Neuronal stem cell (in vitro differentiated cells): ENCODE results near the gene PRRC2B.

Experiments used
- DNase-seq: peaks from one replicate; pipeline ENCODE4 v3.0.0-alpha.2; 2013; ENCODE audit warnings: low spot score
- H2AFZ ChIP-seq: one replicate; pipeline ENCODE4 v1.6.1; 2013; ENCODE audit warnings: mild to moderate bottlenecking, low read length, inconsistent platforms
- H2AK5ac ChIP-seq: 2 replicates; pipeline ENCODE4 v1.6.1; 2013; ENCODE audit warnings: low read depth, mild to moderate bottlenecking, inconsistent platforms, low read length, moderate library complexity, mixed read lengths
- H2BK120ac ChIP-seq: 2 replicates; pipeline ENCODE4 v1.6.1; 2013; ENCODE audit warnings: low read depth, mild to moderate bottlenecking, inconsistent platforms, low read length, moderate library complexity, mixed read lengths
- H2BK12ac ChIP-seq: one replicate; pipeline ENCODE4 v1.6.1; 2013; ENCODE audit warnings: low read length, inconsistent platforms
- H2BK15ac ChIP-seq: 2 replicates; pipeline ENCODE4 v1.6.1; 2013; ENCODE audit warnings: mild to moderate bottlenecking, low read length, inconsistent platforms, mixed read lengths
- H2BK5ac ChIP-seq: one replicate; pipeline ENCODE4 v1.6.1; 2013; ENCODE audit warnings: inconsistent platforms, mild to moderate bottlenecking, low read length, moderate library complexity
- H3K14ac ChIP-seq: one replicate; pipeline ENCODE4 v1.6.1; 2013; ENCODE audit warnings: low read length, inconsistent platforms
- H3K18ac ChIP-seq: 2 replicates; pipeline ENCODE4 v1.6.1; 2013; ENCODE audit warnings: low read length, inconsistent platforms
- H3K23ac ChIP-seq: 2 replicates; pipeline ENCODE4 v1.6.1; 2013; ENCODE audit warnings: low read depth, mild to moderate bottlenecking, mixed read lengths, low read length, inconsistent platforms; ENCODE audit not compliant: poor library complexity
- H3K27ac ChIP-seq: replicated peaks from 3 replicates; pipeline ENCODE4 v1.5.1; 2013; ENCODE audit warnings: low read length, inconsistent platforms
- H3K27me3 ChIP-seq, 3 experiments: 2 replicates each; pipeline ENCODE4 v1.6.1; 2013; ENCODE audit warnings: low read length in 3 of 3, mild to moderate bottlenecking in 2 of 3, inconsistent platforms in 1 of 3, low read depth in 1 of 3, mixed read lengths in 1 of 3, moderate library complexity in 1 of 3; ENCODE audit not compliant: control insufficient read depth in 3 of 3, insufficient read depth in 3 of 3
- H3K36me3 ChIP-seq, 2 donors: replicated peaks in 1 of 2; 2 replicates each; pipeline ENCODE4 v1.6.1; 2013; ENCODE audit warnings: low read length in 2 of 2; ENCODE audit not compliant: control insufficient read depth in 2 of 2, insufficient read depth in 2 of 2
- H3K4ac ChIP-seq: 2 replicates; pipeline ENCODE4 v1.6.1; 2013; ENCODE audit warnings: inconsistent platforms, mild to moderate bottlenecking, low read length, moderate library complexity
- H3K4me1 ChIP-seq, 2 donors: 1 replicate in 1 of 2; 2 replicates in 1 of 2; pipeline ENCODE4 v1.6.1; 2013; ENCODE audit warnings: low read length in 2 of 2, low read depth in 1 of 2; ENCODE audit not compliant: control insufficient read depth in 2 of 2, insufficient read depth in 1 of 2
- H3K4me2 ChIP-seq: one replicate; pipeline ENCODE4 v1.6.1; 2013; ENCODE audit warnings: mild to moderate bottlenecking, low read length, inconsistent platforms; ENCODE audit not compliant: insufficient read depth, poor library complexity, severe bottlenecking
- H3K4me3 ChIP-seq, 2 donors: 2 replicates each; pipeline ENCODE4 v1.5.1; 2013; ENCODE audit warnings: low read length in 2 of 2, mild to moderate bottlenecking in 2 of 2, inconsistent platforms in 1 of 2, moderate library complexity in 1 of 2
- H3K79me1 ChIP-seq: one replicate; pipeline ENCODE4 v1.6.1; 2013; ENCODE audit warnings: low read depth, mild to moderate bottlenecking, inconsistent platforms, low read length, moderate library complexity
- H3K9ac ChIP-seq: one replicate; pipeline ENCODE4 v1.6.1; 2013; ENCODE audit warnings: mild to moderate bottlenecking, low read depth, low read length, inconsistent platforms; ENCODE audit not compliant: poor library complexity
- H3K9me3 ChIP-seq, 2 donors: replicated peaks in 1 of 2; 2 replicates each; pipeline versions ENCODE3 to v1.6.1; 2013; ENCODE audit warnings: low read length in 2 of 2, mild to moderate bottlenecking in 2 of 2, inconsistent platforms in 1 of 2, low read depth in 1 of 2, mixed read lengths in 1 of 2, moderate library complexity in 1 of 2; ENCODE audit not compliant: control insufficient read depth in 2 of 2, insufficient read depth in 1 of 2
- H4K8ac ChIP-seq: one replicate; pipeline ENCODE4 v1.6.1; 2013; ENCODE audit warnings: low read depth, mild to moderate bottlenecking, inconsistent platforms, low read length, moderate library complexity
- H4K91ac ChIP-seq: one replicate; pipeline ENCODE4 v1.6.1; 2013; ENCODE audit warnings: low read length, low read depth, mild to moderate bottlenecking, inconsistent platforms; ENCODE audit not compliant: poor library complexity
- WGBS, 2 donors: extraction: QIAGEN DNeasy Blood & Tissue Kit; methylation state at CpG; one replicate each; pipeline ENCODE4 v1.1.7; 2013; ENCODE audit warnings: missing lambda C conversion rate in 2 of 2, mixed read lengths in 1 of 2; ENCODE audit not compliant: insufficient read length in 2 of 2, insufficient replicate concordance in 1 of 2; ENCODE audit errors: extremely low coverage in 2 of 2; 5-methylcytosine and 5-hydroxymethylcytosine counted together

PRRC2B gene

DNA sequence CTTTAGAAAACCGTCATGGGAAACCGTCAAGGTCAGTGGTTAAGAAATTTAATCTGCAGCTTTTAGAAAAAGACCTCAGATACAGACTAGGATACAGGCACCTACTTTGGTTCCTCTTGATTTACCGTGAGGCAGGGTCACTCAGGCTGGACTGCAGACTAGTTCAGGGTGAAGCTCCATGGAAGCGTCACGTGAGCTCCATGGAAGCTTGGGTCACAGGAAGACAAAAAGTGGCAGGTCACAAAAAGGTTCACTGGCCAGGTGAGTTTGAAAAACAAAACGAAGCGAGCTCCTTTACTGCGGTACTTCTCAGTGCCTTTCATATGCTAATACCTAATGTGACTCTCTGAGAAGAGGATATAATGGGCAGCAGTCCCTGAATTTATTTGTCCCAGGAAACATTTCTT is 43.0 kb downstream of the PRRC2B start:
- Histone ChIP-seq H3K9ac (no peak overlapping the region), H2BK5ac (no peak overlapping the region), H4K91ac (no peak overlapping the region), H3K23ac (no peak overlapping the region), H3K4me1 (peaks cover 17 to 20% of the 10 kb centered on the region in 2 donors), H2AK5ac (no peak overlapping the region), H3K18ac (no peak overlapping the region), H3K14ac (no peak overlapping the region), H3K27ac (no peak overlapping the region), H2AFZ (no peak overlapping the region), H3K4me2 (no peak overlapping the region), H3K4me3 (no peak overlapping the region), H3K9me3 (no peaks in the 10 kb centered on the region), H2BK15ac (no peak overlapping the region), H3K36me3 (peaks cover 63 to 100% of the 10 kb centered on the region in 2 donors), H2BK12ac (no peak overlapping the region), H3K4ac (no peak overlapping the region), H4K8ac (no peak overlapping the region), H2BK120ac (no peak overlapping the region), H3K79me1 (peaks cover 10% of the 10 kb centered on the region), H3K27me3 (no peaks in the 10 kb centered on the region)
- DNase-seq, result no peak
- no CpG with 5 or more reads among the region's 8 CpGs for whole genome bisulfite sequencing, 2 donors

DNA sequence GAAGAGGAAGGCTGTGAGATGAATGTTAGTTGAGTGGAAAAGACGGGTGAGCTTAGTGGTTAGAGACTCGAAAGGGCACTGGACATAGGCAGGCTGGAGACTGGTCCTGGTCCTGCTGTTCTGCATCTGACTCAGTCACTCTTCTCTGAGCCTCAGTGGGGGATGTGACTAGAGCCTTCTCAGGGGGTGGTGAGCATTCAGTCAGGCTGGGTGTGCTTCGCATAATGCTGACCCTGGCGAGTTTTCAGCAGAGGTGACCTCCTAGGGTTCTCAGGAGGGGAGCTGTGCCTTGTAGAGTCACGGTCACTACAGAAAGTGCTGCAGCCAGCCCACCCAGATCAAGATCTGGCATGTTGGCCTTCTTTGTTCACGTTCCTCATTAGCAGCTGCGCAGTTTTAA is 44.3 kb downstream of the PRRC2B start:
- H3K79me1 ChIP-seq, result peaks cover 8% of the 10 kb centered on the region
- no peak overlapping the region for H2BK5ac ChIP-seq
- WGBS, 2 donors, result no CpG with 5 or more reads among the region's 7 CpGs
- H3K14ac ChIP-seq, result no peak overlapping the region
- H2AFZ ChIP-seq, result no peak overlapping the region
- no peak overlapping the region for H3K4me3 ChIP-seq
- no peak overlapping the region for H3K4me2 ChIP-seq
- no peak overlapping the region for H2BK120ac ChIP-seq
- peaks cover 51 to 97% of the 10 kb centered on the region in 2 donors for H3K36me3 ChIP-seq
- no peak overlapping the region for H4K91ac ChIP-seq
- H4K8ac ChIP-seq, result no peak overlapping the region
- H3K23ac ChIP-seq, result no peak overlapping the region
- H2AK5ac ChIP-seq, result no peak overlapping the region
- no peak for DNase-seq
- peaks cover 7 to 17% of the 10 kb centered on the region in 2 donors for H3K4me1 ChIP-seq
- H3K4ac ChIP-seq, result no peak overlapping the region
- no peak overlapping the region for H2BK12ac ChIP-seq
- H3K27ac ChIP-seq, result no peak overlapping the region
- no peak overlapping the region for H3K9ac ChIP-seq
- H3K9me3 ChIP-seq, result no peaks in the 10 kb centered on the region
- H3K18ac ChIP-seq, result no peak overlapping the region
- no peak overlapping the region for H2BK15ac ChIP-seq
- H3K27me3 ChIP-seq, result no peaks in the 10 kb centered on the region

DNA sequence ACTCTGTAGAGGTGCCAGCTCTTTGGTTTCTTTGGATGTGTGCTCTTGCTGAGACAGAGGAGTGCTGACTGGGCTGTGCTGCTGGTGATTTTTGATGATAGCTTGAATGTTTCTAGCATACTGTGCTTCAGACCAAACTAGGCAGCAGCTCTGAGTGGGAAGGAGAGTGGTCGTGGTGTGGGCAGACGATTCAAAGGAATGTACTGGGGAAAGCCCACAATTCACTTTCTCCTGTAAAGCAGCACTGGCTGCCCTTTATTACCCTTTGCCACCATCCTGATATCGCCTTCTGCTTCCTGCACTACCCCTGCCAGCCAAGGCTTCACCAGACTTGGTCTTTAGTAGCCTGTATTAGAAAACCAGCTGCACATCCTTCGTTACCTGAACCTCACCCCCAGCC is 45.3 kb downstream of the PRRC2B start:
- no peaks in the 10 kb centered on the region for H3K9me3 ChIP-seq

GRCh38 chr9:131441441-131441840 is 47.6 kb downstream of the PRRC2B start:
- H3K14ac ChIP-seq, result no peak overlapping the region
- H2BK120ac ChIP-seq, result no peak overlapping the region
- H3K18ac ChIP-seq, result no peak overlapping the region
- no peak overlapping the region for H2BK5ac ChIP-seq
- H3K23ac ChIP-seq, result no peak overlapping the region
- no peak overlapping the region for H4K91ac ChIP-seq
- no peak overlapping the region for H2BK15ac ChIP-seq
- H3K4me1 ChIP-seq, result peaks cover 8 to 15% of the 10 kb centered on the region in 2 donors
- no peak overlapping the region for H3K4me2 ChIP-seq
- H3K27ac ChIP-seq, result no peak overlapping the region
- no peak overlapping the region for H2AK5ac ChIP-seq
- H3K27me3 ChIP-seq, result no peaks in the 10 kb centered on the region
- H4K8ac ChIP-seq, result no peak overlapping the region
- H3K79me1 ChIP-seq, result peaks cover 9% of the 10 kb centered on the region
- no peak overlapping the region for H3K9ac ChIP-seq
- no peak overlapping the region for H3K4me3 ChIP-seq
- no peak overlapping the region for H3K4ac ChIP-seq
- DNase-seq, result no peak
- H2AFZ ChIP-seq, result no peak overlapping the region
- WGBS, 2 donors, result no CpG with 5 or more reads among the region's 2 CpGs
- no peak overlapping the region for H2BK12ac ChIP-seq
- peaks cover 59 to 97% of the 10 kb centered on the region in 2 donors for H3K36me3 ChIP-seq
- no peaks in the 10 kb centered on the region for H3K9me3 ChIP-seq

More for the DNA sequence above, 45.3 kb downstream of the PRRC2B start:
- Histone ChIP-seq H4K91ac (no peak overlapping the region), H3K79me1 (peaks cover 9% of the 10 kb centered on the region), H3K4me3 (no peak overlapping the region), H3K4ac (no peak overlapping the region), H2BK12ac (no peak overlapping the region), H3K18ac (no peak overlapping the region), H2AFZ (no peak overlapping the region), H3K23ac (no peak overlapping the region), H3K27ac (no peak overlapping the region), H3K9ac (no peak overlapping the region), H2AK5ac (no peak overlapping the region), H4K8ac (no peak overlapping the region), H3K36me3 (peaks cover 50 to 97% of the 10 kb centered on the region in 2 donors), H2BK120ac (no peak overlapping the region), H3K4me2 (no peak overlapping the region), H3K27me3 (no peaks in the 10 kb centered on the region), H3K14ac (no peak overlapping the region), H2BK15ac (no peak overlapping the region), H2BK5ac (no peak overlapping the region), H3K4me1 (peaks cover 10 to 17% of the 10 kb centered on the region in 2 donors)
- no CpG with 5 or more reads among the region's 4 CpGs for WGBS, 2 donors
- DNase-seq, result no peak
